Suprapubic skin (tissue), 4 donors: ENCODE results near the gene PNPLA8.

Experiments
- EP300 ChIP-seq: sonication (generic); formaldehyde crosslinking; IDR thresholded peaks from one replicate; pipeline ENCODE4 v1.6.1; 2017; ENCODE audit warnings: antibody characterized with exemption
- POLR2A ChIP-seq, 2 donors: fragments of 450-650 bp; IDR thresholded peaks; one replicate each; pipeline ENCODE4 v1.6.1; 2017; ENCODE audit warnings: antibody characterized with exemption in 2 of 2, mild to moderate bottlenecking in 2 of 2, moderate library complexity in 2 of 2
- POLR2AphosphoS5 ChIP-seq, 3 donors: sonication (generic); formaldehyde crosslinking; IDR thresholded peaks; one replicate each; pipeline ENCODE4 v1.6.1; 2017; ENCODE audit warnings: antibody characterized with exemption in 3 of 3
- TF ChIP-seq, protein P1 (sequence below), 2 donors: fragments of 200-600 bp in 1 of 2; fragments of 450-650 bp in 1 of 2; sonication (generic) in 1 of 2; IDR thresholded peaks; one replicate each; pipeline ENCODE4 v1.5.1; 2016 to 2019; ENCODE audit warnings: antibody characterized with exemption in 2 of 2, mild to moderate bottlenecking in 1 of 2, moderate library complexity in 1 of 2

DNA sequence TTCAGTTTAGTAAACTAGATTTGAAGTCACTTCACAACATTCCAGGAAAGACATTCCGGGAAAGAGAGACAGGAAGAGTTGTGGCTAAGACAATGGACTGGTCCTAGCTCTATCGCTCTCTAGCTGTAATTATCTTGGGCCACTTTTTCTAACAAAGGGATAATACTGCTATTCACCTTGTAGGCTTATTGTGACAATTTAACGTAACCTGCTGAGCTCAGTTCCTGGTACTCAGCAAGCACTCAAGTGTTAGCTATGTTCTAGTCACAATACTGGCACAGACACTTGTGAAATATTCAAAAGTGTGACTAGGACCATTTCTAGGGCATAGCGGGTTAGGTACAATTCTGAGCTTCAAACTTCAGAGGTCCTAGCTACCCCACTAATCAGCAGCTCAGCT lies 57.7 kb downstream of the PNPLA8 start:
- TF ChIP-seq POLR2AphosphoS5 (IDR thresholded peaks at IDR 0.05) (no peak), POLR2A (IDR thresholded peaks at IDR 0.05) (no peak), EP300 (no peak)
- TF ChIP-seq, protein P1, sequence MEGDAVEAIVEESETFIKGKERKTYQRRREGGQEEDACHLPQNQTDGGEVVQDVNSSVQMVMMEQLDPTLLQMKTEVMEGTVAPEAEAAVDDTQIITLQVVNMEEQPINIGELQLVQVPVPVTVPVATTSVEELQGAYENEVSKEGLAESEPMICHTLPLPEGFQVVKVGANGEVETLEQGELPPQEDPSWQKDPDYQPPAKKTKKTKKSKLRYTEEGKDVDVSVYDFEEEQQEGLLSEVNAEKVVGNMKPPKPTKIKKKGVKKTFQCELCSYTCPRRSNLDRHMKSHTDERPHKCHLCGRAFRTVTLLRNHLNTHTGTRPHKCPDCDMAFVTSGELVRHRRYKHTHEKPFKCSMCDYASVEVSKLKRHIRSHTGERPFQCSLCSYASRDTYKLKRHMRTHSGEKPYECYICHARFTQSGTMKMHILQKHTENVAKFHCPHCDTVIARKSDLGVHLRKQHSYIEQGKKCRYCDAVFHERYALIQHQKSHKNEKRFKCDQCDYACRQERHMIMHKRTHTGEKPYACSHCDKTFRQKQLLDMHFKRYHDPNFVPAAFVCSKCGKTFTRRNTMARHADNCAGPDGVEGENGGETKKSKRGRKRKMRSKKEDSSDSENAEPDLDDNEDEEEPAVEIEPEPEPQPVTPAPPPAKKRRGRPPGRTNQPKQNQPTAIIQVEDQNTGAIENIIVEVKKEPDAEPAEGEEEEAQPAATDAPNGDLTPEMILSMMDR (IDR thresholded peaks at IDR 0.05) = no peak
